NCI-H1436 (cell line): ENCODE results near the gene ATOSB.

Source experiments
- DNase-seq: peaks from one replicate; lab custom pipeline; 2025; lab: John Stamatoyannopoulos, UW

ATOSB gene

DNA sequence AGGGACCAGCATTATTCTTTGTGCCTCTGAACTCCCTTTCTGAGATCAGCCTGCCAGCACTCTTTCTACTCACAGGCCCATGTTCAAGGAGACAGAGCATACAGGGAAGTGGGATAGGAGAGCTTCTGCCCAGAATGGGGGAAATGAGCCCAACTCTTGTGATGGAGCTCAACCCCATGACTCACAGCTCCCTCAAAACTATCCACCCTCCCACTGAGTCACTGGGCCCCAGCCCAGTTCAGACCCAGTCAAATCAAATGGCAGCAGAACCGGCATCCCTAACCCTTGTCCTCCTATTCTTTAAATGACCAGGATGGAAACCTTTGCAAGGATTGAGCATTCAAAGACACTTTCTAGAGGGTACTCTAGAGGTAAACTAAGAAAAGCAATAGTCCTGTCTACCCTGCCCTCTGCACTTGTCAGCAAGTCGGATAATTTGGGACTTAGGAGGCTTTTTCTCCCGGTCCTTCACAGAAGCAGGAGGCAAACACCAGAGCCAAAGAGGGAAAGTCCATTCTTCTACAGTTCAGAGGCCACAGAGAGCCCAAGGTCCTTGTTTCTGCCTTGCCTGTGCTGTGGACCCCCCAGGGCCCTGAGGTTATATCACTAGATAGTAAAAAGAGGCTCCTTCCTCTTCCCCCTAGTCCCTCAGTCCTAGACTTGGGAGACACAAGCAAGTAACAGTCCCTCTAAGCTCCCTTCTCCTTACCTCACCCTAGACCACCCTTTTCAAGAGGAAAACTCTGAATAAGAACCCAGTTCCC is 3.2 kb downstream of the ATOSB start:
- DNase-seq, result no peak

DNA sequence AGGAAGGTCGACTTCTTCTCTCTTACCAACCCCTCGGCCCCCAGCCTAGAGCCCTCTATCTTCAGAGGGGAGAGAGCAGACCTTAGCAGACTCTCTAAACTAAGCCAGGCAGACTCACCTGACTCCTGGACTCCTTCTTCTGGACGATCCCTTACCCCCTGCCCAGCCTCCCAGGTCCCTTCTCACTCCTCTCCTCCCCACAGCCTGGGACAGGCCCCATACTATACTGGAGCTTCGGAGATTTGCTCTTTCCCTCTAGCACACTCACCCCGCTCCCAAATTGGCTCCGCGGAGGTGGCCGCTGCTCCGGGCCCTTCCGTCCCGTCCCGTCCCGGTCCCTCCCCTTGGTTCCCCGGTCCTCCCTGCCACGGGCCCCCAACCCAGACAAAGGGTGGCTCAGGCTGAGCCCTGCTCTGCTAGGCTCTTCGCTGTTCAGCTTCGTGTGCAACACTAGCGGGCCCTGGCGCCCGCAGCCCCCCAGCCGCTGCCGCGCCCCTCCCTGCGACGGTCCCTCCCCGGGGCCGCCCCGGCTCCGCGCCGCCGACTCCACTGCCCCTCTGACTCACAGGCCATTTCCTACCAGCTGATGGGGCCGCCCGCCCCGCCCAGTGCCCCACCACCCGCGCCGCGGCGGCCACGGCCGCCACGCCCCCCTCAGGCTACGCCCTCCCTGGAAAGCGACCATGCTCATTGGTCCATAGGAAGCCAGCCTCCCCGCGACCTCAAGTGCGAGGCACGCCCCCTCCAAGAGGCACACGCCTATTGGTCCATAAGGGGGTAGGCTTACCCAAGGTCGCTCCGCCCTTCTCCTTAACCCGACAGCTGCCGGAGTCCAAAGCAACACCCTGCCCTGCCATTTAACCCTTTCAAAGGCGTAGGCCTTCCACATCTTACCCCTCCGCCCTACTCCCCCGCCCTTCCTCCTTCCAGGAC is 4.4 kb downstream of the ATOSB start:
- peak; percentile 98 for DNase-seq

DNA sequence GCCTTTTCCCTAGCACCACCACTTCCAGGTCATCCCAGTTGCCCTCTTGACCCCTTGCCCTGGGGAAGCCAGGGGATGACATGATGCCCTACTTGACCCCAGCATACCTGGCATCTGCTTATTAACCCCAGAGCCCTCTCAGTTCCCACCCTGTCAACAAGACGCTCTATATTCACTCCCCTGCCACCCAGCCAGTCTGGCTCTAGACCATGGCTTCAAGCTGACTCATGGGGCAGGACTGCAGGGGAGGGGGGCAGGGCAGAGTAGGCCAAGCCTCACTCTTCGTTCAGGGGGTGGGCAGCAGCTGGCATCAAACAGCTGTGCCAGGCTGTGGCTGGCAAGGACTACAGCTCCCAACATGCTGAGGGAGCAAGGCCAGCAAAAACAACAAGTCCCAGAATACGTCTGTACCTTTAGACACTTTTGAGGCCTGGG is 5.3 kb downstream of the ATOSB start:
- DNase-seq, result no peak

DNA sequence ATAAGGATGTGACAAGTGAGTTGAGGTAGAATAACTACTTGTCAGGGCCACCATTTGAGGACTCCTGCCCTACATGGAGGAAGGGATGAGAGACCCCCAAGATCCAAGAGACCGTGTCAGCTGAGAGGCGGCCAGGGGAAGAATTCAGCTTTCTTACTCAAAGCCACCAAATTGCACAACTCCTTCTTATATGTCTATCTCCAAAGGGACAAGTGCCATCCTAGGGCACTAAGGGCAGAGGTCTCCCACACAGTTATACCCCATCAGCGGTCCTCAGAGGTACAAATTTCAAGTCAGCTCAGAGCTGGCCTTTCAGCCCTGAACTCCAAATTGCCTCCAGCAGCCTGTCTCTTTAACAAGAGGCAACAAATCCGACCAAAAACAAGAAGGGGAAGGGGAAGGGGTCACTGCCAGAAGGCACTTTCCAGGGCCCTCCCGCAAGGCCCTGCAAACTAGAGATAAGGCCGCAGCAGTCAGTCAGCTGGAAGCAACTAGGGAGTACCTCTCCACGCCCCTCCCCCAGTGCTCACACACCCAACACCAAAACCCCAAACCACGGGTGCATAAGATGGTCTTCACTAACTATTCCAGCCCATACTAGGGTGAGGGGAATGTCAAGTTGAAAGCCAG is 6.6 kb downstream of the ATOSB start:
- no peak for DNase-seq

DNA sequence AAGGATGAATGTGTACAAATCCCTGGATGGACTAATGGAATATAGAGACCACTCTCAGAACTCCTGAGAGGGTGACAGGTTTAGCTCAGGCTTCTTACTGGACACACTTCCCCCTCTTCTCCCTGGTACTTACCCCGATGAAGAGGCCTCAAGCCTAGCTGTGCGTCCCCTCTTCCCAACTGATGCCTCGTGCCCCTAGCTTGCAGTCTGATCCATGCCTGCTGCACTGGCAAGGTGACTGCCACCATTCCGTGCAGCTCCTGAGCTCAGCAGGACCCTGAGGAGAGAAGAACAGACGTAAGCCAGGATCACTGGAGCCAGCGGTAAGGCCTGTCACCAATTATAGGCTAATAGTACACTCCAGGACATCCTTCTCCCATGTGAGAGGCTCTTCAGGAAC is 7.2 kb downstream of the ATOSB start:
- no peak for DNase-seq

DNA sequence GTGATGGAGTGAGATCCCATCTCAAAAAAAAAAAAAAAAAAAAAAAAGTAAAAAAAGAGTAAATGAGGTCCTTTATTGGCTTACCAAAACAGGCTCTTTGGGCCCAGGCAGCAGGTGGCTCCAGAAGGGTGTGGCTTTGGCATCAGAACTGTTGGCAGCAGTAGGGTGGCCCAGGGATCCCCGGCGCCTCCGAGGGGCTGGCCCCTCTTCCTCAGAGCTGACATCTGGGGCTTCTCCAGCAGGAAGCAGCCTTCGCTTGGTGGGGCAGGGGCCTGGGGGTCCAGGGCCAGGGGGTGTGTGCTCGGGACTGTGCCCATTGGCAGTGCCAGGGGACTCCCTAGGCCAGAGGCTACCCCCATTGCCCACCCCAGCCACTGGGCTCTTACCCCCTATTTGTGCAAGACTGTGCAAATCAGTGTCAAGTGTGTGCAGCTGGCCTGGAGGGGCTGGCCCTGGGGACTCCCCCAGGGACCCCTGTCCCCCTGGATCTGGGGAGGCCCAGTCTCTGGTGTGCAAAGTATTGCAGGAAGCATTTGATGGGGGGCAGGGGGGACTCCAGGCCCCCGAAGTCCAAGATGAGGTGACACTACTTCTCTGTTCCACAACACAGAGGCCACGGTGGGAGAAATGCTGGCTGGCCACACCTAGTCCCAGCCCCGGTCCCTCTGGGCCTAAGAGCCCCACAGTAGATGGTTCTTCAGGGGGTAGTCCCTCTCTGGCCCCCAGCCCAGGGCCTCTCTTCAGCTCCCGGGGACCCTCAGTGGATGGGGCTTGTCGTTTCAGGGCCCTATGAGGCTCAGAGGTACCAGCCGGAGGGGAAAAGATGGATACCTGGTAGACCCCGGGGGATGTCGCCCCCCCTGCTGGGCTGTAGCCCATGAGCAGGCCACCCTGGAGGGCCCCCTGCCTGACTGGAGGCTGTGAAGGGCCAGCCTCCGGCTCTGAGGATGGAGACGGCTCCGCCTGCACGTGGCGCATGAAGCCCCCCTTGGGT is 8.1 kb downstream of the ATOSB start:
- no peak for DNase-seq

DNA sequence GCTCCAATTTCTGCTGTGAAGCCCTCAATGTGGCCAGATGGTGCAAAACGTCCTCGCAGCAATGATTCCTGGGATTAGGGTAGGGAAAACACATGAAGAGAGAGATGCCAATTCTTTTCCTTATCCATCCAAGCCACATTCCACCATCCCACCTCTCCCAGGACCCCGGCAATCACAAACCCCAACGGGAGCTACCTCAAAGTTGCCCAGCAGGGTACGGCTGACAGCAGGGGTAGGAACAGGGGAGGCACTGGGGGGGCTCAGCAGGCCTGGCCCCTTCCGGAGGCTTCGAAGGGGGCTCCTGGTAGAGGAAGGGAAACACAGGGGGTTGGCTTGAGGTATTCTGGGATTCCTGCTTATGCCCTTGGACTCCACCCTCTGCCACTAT is 9.3 kb downstream of the ATOSB start:
- DNase-seq, result no peak

DNA sequence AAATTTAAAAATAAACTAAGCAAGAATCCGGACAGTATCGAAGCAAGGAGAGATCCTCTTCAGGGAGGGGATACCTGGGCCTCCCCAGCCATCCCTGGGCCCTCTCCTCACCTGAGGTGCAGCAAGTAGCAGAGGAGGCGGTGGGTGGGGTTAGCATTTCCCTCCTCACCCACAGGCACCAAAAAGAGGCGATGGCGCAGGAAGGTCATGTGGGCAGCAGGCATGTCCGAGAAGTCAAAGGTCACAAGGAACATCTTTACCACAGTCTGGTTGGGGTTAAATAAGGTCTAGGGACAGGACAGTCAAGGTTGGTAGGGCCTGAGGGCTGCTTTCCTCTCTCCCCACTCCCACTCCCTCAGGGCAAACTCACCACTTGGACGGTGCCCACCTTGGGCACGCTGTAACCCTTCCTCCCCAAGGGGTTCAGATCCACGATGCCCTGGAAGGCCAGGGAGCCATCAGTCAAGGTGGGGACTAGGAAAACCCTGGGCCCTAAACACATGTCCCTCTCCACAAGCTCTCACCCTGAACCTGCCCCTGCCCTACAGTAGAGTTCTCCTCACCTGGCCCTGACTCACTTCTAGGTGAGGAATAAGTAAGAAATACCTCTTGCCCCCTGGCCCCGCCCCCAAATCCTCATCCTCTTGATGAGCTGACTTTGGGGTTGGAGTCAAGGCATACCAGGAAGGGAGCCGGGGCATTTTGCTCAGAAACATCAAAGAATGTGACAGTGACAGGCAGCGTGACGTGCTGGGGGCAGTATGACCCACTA is 9.9 kb downstream of the ATOSB start:
- DNase-seq, result no peak

DNA sequence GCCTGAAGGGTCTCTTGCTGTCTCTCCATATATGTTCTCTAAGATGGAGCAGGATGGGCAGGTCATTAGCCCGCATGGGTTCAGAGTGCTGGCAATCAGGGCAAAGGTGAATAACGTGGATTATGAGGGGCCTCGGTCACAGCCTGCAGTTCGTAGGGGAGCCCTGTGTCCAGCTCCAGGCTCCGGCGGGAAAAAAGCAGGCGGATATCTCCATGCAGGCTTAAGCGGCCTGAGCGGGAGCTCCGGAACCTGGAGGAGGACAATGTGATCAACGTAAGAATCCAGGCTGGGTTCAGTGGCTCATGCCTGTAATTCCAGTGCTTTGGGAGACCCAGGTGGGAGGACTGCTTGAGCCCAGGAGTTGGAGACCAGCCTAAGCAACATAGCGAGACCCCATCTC is 10.5 kb downstream of the ATOSB start:
- DNase-seq, result no peak

DNA sequence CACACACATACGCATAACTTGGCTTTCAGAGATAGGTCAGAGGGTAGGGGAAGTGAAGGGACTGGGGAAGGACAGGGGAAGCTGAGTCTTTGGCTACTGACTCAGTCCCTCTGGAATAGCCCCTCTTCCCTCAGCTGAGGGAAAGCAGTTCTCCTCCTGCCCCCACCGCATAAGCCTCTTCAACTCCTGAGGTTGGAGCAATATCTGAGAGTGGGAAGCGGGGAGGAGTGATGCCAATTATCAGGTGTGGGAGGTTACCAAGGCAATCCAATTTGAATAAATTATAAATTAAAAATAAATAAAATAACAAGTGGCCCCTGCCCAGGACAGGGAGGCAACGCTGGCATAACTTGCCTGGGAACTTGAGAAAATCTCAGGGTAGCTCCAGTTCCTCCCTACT is 11.1 kb downstream of the ATOSB start:
- no peak for DNase-seq

DNA sequence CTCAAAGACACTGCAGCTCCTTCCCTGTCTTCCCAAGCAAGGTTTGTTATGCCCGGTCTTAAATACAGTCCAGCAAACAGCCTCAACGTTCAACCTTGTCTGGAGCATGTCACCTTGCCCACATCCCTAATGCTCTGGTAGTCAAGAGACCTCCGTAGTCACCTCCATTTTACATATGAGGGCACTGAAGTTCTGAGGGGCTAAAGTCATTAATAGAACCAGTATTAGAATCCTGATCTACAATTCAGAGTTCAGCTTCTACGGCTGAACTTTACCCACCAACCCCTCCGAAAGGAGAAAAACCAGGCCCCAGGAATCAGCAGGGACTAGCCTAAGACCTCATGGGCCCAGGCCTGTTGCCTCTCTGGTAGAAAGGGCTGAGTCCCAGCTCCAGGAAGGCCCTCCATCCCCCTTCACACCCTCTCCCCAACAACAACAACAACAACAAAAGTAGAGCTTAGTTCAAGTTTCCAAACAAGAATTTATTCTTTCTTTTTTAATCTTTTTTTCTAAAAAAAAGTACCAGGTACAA is 11.9 kb downstream of the ATOSB start:
- no peak for DNase-seq

DNA sequence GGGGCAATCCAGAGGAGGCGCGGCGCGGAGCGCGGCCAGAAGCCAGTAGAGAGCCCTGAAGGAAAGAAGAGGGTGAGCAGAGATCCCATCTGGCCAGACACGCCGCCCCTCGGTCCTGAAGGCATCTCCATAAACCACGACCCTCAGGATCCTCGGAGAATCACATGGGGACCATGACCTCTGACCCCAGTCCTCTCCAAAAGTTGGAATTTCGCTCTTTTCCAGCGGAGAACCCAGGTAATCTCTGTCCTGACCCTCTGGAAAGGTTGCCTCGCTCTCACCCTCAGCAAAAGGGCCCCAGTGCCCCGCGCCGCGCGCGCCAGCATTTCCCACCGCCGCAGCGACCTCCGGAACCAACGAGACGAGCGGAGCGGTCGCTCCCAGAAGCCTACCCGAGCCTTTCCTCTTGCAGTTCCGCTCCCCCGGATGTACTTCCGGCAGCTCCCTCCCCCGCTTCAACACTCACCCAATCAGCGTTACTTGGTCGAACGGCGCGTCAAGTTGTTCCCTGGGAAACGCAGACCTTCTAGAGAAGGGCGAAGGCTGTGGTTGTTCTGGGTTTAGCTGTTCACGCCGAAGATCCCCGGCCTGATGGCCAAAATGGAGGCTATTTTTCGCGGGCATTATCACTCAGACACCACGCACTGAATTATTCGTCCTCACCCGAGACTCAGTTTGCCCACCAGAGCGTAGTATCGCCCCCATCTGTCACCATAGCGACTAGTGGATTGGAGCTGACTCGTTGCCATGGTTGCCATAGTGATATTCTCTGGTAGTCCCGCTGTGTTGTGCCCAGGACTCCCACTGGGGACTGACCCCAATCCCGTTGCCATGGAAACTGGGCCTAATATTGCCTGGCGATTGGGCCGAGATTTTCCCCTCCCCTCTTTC is 12.6 kb downstream of the ATOSB start, which contains the start of gene STOML2:
Gene STOML2, minus strand, starts transcription at position 363 of the 891 bp plus-strand sequence. Its CDS starts 37 bp downstream, at position 326.
- DNase-seq, result peak; percentile 94

DNA sequence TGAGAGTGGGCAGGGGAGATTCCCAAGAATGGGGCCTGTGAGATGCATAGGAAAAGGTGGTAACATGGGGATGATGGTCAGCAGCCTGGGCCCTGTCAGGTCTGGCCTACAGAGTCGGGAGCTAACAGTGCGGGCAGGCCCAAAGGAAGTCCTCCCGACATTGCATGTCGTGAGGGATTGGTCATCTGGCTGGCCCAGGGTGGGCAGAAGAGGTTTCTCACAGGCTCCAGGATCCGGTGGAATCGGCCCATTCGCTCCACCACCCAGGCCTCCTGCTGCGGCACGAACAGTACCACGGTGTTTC is 13.2 kb downstream of the ATOSB start:
- DNase-seq, result no peak

DNA sequence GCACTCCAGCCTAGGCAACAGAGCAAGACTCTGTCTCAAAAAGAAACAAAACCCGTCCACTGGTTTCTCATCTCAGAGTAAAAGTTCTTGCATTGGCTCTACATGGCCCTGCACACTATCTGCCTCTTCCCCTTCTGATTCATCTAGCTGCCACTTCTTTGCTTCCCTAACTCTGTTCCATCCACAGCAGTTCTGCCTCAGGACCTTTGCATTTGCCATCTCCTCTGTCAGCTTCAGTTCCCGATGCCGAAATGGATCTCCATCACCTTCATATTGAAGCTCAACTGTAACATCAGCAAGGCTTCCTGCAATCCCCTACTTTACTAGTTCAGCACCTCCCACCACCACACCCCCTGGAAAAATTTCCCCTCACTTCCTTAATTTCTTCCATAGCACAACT is 18.1 kb downstream of the ATOSB start:
- DNase-seq, result no peak

DNA sequence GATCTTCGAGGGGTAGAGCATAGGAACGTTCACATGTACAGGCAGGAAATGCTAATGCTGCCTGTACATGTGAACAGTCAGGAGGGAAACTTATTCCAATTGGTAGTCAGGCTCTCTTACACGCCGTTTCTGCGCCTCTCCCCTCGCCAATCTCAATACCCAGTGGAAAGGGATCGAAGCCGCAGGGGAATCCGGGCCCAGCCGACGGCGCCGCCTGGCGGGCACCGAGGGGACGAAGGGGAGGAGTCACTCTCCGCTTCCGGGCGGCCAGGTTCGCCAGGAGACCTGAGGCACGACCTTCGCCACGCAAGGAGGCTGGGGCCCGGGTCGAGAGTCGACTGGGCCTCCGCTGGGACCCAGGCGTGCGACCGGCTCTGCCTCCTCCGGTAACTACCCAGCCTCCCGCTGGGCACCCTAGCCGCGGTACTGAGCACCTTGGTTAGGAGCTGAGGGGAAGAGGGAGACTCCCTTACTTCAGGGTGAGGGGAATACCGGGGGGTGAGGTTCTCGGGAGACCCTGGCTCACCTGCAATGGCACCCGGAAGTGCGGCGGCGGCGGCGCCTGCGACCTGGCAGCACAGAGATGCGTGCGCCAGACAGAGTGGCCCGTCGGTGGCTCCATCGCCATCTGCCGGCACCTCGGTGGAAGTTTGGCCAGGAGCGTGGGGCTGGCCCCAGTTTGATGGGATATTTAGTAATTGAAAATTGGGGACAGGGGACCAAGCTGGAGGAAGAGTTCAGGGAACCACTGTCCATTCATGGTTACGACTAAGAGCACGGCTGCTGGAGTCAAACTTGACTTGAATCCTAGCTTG is 19.4 kb downstream of the ATOSB start, which contains the start of gene PIGO:
Gene PIGO, minus strand, starts transcription at position 557 of the 815 bp plus-strand sequence. CDS start 1,026 bp downstream, outside the sequence.
- peak; percentile 85 for DNase-seq

DNA sequence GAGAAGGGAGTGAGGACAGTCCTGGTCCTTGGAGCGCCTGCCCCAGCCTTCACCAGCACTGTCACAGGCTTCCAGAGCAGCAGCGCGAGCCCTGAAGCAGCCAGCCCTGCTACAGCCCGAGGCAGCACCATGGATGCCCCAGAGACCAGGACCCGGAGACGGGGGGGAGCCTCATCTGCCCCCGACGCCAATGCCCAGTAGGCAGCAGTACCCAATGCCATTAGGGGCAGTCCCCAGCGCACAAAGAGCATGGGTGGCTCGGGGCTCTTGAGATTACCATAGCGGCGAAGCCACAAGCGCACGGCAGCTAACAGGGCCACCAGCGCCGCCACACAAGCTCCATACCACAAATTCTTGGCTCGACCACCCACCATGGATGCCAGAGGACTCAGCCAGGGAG is 24.1 kb downstream of the ATOSB start:
- DNase-seq, result no peak

DNA sequence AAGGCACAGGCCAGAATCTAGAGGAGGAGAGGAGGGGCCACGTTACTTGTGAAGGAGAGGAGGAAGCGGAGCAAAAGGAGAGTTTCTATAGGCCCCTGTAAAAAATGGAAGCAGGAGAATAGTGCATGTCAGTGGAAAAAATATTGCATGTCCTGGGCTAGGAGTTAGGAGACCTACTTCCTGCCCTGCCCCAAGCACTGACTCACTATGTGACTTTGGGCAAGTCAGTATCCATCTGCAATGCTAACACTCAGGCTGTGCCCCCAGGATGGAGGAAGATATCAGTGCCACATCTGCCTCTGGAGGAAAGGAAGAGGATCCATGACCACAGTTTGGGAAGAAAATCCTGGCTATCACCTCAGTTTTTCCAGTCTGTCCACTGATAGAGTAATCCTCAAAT is 26.2 kb downstream of the ATOSB start:
- DNase-seq, result no peak

DNA sequence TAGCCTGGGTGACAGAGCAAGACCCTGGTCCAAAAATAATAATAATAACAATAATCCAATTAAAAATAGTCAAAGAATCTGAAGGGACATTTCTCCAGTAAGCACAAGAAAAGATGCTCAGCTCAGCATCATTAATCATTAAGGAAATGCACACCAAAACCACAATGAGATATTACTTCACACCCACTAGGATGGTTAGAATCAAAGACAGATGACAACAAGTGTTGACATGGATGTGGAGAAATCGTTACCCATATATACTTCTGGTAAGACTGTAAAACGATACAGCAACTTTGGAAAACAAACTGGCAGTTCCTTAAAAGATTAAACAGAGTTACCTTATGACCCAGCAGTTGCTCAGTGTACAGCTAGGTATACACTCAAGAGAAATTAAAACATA is 30.6 kb downstream of the ATOSB start:
- DNase-seq, result no peak
